NK-92 (cell line): Measurements from ENCODE around the gene NBEAL1.
"Not testable (repeated sequence)": the region's sequence is repeated elsewhere in the genome, so short reads cannot be mapped to it uniquely, and the experiment has no call there.

ENCODE experiments used
- DNase-seq: peaks from one replicate; lab custom pipeline; 2025; ENCODE audit not compliant: unreplicated experiment; lab: John Stamatoyannopoulos, UW

The NBEAL1 gene

DNA sequence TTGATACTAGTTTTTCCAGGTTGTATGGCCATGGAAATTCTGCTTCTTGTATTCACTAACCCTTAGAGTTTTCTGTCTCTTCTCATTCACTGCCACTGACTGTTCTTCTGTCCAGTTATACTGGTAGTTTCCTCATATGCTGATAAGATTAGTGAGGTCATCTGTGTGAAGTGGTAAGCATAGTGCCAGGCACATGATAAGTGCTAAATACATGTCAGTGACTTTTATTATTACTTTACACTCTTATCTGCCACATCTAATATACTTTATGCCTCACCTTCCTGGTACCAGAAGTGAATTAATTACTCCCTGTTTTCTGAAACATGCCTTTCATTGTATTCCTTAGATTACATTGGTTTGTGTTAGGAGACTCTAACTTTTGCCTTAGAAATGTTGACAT is 91.3 kb downstream of the NBEAL1 start:
- DNase-seq, result no peak

DNA sequence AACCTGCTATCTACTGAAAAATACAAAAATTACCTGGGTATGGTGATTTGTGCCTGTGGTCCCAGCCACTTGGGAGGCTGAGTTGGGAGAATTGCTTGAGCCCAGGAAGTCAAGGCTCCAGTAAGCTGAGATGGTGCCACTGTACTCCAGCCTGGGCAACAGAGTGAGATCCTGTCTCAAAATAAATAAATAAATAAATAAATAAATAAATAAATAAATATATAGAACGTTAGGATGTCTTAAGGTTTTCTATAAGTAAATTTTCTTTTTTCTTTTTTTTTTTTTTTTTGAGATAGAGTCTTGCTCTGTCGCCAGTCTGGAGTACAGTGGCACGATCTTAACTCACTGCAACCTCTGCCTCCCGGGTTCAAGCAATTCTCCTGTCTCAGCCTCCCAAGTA is 95.8 kb downstream of the NBEAL1 start:
- not testable (repeated sequence) for DNase-seq

DNA sequence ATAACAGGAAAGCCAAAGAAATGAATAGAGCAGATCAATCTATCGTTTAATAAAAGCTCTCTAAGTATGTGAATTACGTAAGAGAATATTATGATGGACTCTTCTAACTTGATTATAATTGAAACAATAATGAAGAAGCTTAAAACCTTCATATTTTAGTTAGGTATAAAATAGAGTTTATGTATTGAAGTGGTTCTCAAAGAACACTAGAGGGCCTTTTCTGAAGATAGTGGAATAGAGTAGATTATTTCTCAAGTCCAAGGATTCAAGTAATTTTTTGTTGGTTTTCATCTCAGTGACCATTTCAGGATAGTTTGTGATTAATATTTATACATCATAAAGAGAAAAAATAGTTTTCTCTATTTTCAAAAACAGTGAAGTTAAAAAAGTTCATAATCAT is 97.7 kb downstream of the NBEAL1 start:
- no peak for DNase-seq

DNA sequence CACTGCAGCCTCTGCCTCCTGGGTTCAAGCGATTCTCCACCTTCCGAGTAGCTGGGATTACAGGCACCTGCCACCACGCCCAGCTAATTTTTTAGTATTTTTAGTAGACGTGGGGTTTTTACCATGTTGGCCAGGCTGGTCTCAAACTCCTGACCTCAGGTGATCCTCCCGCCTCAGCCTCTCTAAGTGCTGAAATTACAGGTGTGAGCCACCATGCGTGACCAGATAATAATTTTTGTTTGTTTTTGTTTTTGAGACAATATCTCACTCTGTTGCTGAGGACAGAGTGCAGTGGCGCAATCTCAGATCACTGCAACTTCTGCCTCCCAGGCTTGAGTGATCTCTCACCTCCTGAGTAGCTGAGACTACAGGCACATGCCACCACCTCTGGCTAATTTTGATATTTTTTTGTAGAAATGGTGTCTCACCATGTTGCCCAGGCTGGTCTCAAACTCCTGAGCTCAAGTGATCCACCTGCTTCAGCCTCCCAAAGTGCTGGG is 100.6 kb downstream of the NBEAL1 start:
- not testable (repeated sequence) for DNase-seq

DNA sequence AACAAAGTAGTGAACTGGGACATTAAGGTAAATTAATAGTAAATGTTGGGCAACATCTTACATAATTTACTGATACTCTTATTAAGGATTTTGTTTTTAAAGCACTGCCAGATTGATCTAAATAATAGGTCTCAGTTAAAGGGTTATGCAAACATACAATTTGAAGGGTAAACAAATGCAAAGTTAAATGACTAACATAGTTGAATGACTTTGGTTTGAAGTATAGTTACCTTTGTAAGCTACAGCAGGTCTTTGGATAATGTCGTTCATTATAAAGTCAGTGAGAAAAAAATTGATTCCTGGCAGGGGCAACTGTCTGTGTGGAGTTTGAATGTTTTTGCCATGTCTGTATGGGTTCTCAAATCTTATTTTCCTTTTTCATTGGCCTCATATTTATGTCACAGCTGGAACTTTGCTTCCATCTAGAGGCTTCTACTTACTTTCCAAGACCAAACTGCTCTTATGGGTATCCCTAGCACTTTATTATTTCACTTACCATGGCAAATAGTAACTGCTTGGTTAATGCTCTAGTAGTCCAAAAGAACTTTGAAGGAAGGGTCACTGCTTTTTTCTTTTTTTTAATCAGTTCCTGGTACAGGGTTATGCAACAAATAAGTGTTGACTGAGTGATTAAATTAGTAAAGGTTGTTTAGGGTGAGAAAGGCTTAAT is 107.8 kb downstream of the NBEAL1 start:
- DNase-seq, result no peak

DNA sequence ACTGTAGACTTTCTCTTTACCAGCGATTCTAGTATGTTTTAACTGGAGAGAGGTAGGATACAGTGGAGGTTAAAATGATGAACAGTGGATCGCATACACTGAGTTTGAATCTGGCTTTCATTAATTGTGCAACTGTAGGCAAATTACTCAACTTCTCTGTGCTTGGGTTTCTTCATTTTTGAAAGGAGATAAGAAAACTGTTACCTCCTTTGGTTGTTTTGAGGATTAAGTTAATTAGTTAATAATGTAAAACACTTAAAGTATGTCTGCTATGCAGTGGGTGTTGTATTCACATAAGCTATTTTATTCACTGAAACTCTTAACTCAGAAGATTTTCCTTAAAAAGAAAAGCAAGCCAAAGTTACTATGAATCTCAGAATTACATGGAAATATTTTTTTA is 112.3 kb downstream of the NBEAL1 start:
- no peak for DNase-seq

DNA sequence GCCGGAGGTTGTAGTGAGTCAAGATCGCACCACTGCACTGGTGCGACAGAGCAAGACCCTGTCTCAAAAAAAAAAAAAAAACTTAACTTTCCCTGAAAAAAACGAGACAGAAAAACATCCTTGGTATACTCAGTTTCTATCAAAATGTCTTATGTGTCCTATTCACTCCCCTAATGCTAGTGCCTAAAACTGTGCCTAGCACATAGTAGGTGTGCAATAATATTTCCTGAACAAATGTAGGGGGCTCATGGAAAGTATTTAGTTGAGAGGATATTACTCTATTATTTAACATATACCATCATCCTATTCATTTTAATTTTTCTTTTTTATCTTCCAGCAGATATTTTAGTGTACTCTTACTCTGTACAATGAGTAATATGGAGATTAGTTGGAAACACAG is 120.4 kb downstream of the NBEAL1 start:
- DNase-seq, result no peak

DNA sequence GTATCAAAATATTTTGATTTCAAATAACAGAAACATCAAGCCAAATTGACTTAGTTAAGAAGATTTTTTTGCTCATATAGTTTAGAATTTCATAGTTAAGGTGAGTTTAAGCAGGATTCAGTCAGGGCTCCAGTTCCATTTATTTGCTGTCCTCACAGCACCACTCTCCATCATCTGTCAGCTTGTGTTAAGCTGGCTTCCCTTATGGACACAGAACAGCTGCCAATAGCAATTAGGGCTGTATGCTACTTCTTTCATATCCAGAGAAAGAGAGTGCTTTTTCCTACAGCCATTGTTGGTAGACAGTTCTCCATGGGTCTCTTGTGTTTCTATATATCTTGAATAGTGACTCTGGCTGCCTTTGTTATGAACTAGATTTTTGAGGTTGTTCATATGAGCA is 128.7 kb downstream of the NBEAL1 start:
- DNase-seq, result no peak

DNA sequence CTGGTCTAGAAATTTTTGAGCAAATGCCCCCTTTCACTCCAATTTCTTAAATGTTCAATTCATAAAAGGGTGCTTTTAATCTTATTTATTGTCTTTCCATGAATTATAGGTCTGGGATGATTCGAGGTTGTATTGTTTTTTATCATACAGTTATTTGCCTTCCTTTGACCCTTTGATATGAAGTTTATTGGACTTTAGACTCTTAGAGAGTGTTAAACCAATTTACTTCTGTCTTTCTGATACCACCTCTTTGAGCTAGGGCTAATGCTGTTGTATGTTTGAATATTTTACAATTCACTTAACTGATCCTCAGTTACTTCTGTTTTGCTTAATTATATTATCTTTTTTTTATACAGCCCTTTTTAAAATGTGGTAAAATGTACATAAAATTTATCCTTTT is 134.5 kb downstream of the NBEAL1 start:
- no peak for DNase-seq

DNA sequence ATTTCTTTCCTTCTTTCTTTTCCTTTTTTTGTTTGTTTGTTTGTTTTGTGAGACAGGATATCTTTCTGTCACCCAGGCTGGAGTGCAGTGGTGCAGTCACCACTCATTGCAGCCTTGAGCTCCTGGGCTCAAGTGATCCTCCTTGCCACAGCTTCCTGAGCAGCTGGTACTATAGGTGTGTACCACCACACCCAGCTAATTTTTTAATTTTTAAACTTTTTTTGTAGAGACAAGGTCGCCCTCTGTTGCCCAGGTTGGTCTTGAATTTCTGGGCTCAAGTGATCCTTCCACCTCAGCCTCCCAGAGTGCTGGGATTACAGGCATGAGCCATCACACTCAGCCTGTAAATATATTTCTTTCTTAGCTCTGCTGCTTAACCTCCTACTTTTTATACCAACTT is 140.7 kb downstream of the NBEAL1 start:
- DNase-seq, result no peak

DNA sequence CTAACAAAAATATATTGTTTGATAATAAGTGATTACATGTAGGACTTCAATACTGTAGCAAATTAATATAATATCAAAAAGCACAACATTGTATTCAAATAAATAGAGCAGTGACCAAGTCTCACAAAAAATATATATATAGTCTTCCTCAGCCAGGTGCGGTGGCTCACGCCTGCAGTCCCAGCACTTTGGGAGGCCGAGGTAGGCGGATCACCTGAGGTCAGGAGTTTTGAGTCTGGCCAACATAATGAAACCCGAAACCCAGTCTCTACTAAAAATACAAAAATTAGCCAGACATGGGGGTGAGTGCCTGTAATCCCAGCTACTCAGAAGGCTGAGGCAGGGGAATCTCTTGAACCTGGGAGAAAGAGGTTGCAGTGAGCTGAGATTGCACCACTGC is 148.0 kb downstream of the NBEAL1 start:
- not testable (repeated sequence) for DNase-seq

DNA sequence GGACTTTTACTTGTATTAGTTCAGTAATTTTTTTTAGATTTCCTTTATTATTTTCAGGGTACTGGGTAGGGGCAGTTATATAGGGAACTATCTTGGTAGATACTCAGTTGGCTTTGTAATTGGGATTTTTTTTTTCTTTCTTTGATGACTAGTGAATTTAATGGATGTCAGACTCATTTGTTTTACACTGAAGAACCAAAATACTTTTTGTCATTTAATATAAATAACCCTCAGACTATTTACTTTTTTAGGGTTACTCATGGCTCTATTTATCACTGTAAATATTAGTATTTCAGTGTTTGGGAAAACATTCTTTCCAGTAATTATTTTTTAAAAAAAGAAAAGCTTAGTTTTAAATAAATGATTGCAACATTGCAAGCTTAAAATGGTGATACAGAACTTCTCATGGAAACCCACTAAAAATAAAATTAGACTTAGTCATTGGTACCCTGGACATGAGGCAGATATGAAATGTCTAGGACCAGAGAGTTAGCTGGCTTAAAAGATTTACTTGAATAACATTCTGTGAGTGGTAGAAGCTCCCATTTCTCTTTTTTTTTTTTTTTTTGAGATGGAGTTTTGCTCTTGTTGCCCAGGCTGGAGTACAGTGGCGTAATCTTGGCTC is 149.7 kb downstream of the NBEAL1 start:
- DNase-seq, result no peak

DNA sequence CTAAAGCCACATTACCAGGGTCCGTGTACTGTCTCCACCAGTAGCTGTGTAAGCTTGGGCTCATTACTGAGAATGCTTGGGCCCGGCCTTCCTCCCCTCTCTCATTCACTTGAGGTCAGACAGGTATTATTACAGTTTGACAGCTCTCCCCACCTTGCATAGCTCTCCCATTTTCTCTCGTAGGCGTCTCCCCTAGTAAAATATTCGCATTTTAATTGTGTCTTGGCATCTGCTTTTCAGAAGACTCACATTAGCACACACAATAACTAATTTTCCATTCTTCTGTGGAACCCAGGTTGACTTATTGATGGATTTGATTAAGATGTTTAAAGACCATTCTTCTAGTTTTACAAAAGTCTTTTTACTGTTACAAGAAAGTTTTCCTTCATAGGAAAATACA is 153.1 kb downstream of the NBEAL1 start:
- DNase-seq, result no peak

DNA sequence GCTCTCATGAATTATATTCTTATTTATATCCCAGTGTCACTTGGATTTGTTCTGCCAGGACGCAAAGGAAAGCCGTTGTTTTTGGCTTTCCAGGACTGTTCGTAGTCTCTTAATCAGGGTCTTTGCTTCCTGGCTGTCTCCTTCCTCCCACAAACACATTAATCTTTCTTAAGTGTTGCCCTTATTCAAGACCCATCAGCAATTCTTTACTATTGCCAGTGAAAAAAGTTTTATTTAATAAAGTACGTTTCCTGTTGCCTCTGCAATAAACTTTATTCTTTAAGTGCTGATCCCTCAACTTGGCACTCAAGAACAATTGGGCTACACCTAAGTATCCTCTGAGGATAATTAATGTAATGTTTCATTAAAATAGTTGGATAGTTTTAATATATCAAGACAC is 155.8 kb downstream of the NBEAL1 start:
- DNase-seq, result no peak

DNA sequence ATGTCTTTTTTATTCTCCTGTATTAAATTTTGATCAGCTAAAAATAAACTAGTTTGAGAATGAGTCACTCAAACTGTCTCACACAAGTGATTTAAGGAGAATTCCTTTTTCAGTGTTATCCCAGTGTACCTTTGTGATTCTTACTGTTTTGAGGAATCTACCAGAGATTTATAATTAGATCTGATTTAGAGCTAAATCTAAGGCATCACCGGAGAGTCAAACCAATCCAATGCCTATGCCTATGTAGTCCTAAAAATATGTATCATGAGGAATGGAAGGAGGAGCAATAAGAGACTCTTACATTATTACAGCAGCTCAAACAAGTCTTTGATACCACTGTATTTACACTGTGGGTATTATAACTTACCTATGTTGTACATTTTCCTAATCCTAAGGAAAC is 160.7 kb downstream of the NBEAL1 start:
- DNase-seq, result no peak

DNA sequence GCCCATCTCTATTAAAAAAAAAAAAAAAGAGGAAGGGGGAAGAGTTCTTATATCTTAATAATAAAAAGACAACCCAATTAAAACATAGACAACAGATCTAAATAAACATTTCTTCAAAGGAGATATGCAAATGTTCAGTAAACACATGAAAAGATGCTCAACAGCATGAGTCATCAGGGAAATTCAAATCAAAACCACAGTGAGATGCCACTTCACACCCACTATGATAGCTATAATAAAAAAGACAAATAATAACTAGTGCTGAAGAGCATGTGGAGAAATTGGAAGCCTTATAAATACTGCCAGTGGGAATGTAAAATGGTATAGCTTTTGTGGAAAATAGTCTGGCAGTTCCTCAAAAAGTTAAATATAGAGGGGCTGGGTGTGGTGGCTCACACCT is 162.7 kb downstream of the NBEAL1 start:
- DNase-seq, result no peak

DNA sequence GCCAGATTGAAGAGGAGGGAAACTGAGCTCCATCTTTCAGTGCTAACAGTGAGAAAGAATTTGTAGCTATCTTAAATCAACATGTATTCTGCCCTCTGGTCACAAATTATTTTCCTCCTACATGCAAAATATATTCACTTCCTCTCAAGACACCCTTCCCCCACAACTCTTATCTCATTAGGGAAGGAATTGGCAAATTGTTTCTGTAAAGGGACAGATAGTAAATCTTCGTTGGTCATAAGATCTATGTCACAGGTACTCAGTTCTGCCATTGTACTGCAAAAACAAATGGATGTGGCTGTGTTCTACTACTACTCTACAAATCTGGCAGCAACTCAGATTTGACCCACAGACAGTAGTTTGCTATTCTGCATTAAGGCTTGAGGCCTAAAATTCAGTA is 171.2 kb downstream of the NBEAL1 start:
- no peak for DNase-seq

DNA sequence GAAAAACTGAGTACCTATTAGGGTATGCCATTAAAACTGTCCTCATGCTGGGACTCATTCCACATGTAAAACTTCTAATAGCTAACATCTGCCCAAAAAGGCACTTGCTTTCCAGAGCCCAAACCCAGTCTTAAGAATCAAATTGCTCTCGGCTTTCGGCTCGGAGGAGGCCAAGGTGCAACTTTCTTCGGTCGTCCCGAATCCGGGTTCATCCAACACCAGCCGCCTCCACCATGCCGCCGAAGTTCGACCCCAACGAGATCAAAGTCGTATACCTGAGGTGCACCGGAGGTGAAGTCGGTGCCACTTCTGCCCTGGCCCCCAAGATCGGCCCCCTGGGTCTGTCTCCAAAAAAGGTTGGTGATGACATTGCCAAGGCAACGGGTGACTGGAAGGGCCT is 175.9 kb downstream of the NBEAL1 start:
- not testable (repeated sequence) for DNase-seq

DNA sequence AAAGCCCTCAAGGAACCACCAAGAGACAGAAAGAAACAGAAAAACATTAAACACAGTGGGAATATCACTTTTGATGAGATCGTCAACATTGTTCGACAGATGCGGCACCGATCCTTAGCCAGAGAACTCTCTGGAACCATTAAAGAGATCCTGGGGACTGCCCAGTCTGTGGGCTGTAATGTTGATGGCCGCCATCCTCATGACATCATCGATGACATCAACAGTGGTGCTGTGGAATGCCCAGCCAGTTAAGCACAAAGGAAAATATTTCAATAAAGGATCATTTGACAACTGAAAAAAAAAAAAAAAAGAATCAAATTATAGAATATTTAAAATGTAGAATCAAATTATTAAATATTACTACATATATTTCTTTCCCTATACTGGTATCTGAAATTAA is 176.4 kb downstream of the NBEAL1 start:
- not testable (repeated sequence) for DNase-seq

DNA sequence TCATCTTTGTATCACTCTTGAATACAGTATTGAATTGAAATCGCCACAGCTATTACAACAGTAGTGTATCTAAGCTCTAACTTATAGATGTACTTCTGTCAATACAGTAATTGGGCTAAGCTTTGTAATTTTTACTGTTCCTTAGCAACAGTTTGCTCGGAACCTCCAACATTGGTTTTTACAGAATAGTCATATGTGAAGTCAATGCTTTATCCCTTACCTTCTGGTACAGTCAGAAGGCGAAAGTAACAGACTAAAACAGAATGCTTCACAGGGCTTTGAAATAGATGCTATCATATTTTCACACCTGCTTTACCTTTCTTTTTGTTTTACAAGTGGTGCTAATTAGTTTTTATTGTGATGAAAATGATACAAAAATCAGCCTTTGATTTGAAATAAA is 177.3 kb downstream of the NBEAL1 start:
- DNase-seq, result no peak

DNA sequence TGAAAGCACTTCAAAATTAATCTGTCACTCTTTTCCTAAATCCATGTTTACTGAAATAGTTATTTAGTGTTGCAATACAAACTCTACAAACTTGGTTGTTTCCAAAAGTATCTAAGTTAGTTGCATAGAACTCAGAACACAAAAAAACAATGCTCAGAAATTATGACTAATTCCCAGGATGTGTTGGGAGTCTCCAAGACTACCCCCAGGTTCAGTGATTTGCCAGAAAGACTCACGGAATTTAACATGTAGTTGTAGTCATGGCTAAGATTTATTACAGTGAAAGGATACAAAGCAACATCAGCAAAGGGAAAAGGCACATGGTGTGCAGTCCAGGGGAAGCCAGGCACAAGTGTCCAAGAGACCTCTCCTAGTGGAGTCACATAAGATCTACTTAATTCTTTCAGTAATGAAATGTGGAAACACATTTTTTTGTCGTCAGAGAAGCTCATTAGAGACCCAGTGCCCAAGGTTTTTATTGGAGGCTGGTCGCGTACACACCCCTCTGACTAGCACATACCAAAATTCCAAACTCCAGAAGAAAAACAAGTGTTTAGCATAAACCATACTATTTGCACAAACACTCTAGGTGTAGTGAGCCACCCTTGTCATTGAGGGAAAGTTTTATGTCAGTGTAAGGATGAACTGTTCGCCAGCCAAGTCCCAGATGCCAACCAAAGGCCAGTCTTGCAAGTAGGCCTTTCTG is 180.8 kb downstream of the NBEAL1 start:
- DNase-seq, result no peak

DNA sequence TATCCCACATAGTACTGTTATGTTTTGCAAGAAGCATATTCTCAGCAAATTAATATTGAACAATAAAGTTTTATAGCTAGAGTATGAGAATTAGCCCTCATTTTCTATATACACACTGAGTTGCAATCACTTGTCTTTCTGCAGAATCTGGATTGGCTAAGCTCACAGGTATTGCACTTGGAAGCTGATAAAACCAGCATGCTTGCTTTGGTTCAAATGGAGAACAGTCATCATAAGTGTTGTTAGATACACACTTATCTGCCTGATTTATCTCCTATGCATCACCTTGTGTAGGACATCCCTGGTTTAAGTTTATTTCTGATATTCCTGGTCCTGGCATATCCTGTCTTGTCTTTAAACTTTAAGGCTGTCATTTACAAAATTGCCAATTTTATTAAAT is 186.2 kb downstream of the NBEAL1 start:
- no peak for DNase-seq
